ENCODE data around the gene RBMS3. TPM values are rescaled to one million over a fixed set of nuclear protein-coding genes. Genes with fewer than 3 reads are reported as not detected.
A peak's percentile ranks its signal among the peaks of the same experiment; 100 is the strongest.

RBMS3 gene
- total RNA-seq, 1 donor from 2014 or later, result 33.0 TPM

- Histone ChIP-seq H3K9ac (ENCODE audit: low read length) (no peak overlapping the region), H3K4me1 (ENCODE audit: insufficient read depth, low read length) (peaks cover 15% of the 10 kb centered on the region), H3K79me2 (ENCODE audit: insufficient read depth, low read length) (no peaks in the 10 kb centered on the region), H4K20me1 (ENCODE audit: insufficient read depth, low read length) (no peaks in the 10 kb centered on the region), H3K36me3 (ENCODE audit: insufficient read depth, low read length) (no peaks in the 10 kb centered on the region), H3K27me3 (ENCODE audit: insufficient read depth, low read length) (no peaks in the 10 kb centered on the region), H3K27ac (ENCODE audit: low read depth, low read length) (no peak overlapping the region), H3K4me2 (ENCODE audit: low read length) (peak overlapping the region; percentile 26), H3K4me3 (ENCODE audit: insufficient read depth, low read depth, low read length) (no peak overlapping the region), H3K9me3 (ENCODE audit: insufficient read depth, low read depth, low read length) (no peaks in the 10 kb centered on the region), H2AFZ (ENCODE audit: low read depth, low read length) (no peak overlapping the region)
- DNase-seq (ENCODE audit: low read depth), result peak; percentile 64
- Mint-ChIP-seq H3K9me3 (ENCODE audit: unreplicated experiment) (no peaks in the 10 kb centered on the region), H3K27ac (ENCODE audit: unreplicated experiment) (no peak overlapping the region), H3K4me1 (ENCODE audit: low read depth, unreplicated experiment) (peaks cover 31% of the 10 kb centered on the region), H3K27me3 (ENCODE audit: low read depth, unreplicated experiment) (no peaks in the 10 kb centered on the region), H3K4me3 (ENCODE audit: unreplicated experiment) (no peak overlapping the region), H3K36me3 (ENCODE audit: low read depth, unreplicated experiment) (peaks cover 8% of the 10 kb centered on the region)
- TF ChIP-seq EZH2 (IDR thresholded peaks at IDR 0.05; ENCODE audit: insufficient read depth, low read length), result no peak
- TF ChIP-seq CTCF (IDR thresholded peaks at IDR 0.05; ENCODE audit: insufficient read depth, low read depth, low read length), result no peak
- FAIRE-seq, result peak; percentile 73
Observed at GRCh38 chr3:29764041-29764440, 483.2 kb downstream of the RBMS3 start.

- Histone ChIP-seq H4K20me1 (ENCODE audit: insufficient read depth, low read length) (no peaks in the 10 kb centered on the region), H3K36me3 (ENCODE audit: insufficient read depth, low read length) (no peaks in the 10 kb centered on the region), H3K79me2 (ENCODE audit: insufficient read depth, low read length) (no peaks in the 10 kb centered on the region), H3K4me1 (ENCODE audit: insufficient read depth, low read length) (peaks cover 9% of the 10 kb centered on the region), H3K4me3 (ENCODE audit: insufficient read depth, low read depth, low read length) (no peak overlapping the region), H3K27ac (ENCODE audit: low read depth, low read length) (no peak overlapping the region), H3K9ac (ENCODE audit: low read length) (no peak overlapping the region), H3K27me3 (ENCODE audit: insufficient read depth, low read length) (no peaks in the 10 kb centered on the region), H3K4me2 (ENCODE audit: low read length) (no peak overlapping the region), H2AFZ (ENCODE audit: low read depth, low read length) (no peak overlapping the region), H3K9me3 (ENCODE audit: insufficient read depth, low read depth, low read length) (no peaks in the 10 kb centered on the region)
- DNase-seq (ENCODE audit: low read depth) (peak; percentile 72), FAIRE-seq (peak; percentile 88)
- Mint-ChIP-seq H3K4me3 (ENCODE audit: unreplicated experiment) (no peak overlapping the region), H3K4me1 (ENCODE audit: low read depth, unreplicated experiment) (peaks cover 24% of the 10 kb centered on the region), H3K27ac (ENCODE audit: unreplicated experiment) (no peak overlapping the region), H3K27me3 (ENCODE audit: low read depth, unreplicated experiment) (no peaks in the 10 kb centered on the region), H3K36me3 (ENCODE audit: low read depth, unreplicated experiment) (peaks cover 8% of the 10 kb centered on the region), H3K9me3 (ENCODE audit: unreplicated experiment) (no peaks in the 10 kb centered on the region)
- TF ChIP-seq EZH2 (IDR thresholded peaks at IDR 0.05; ENCODE audit: insufficient read depth, low read length), result no peak
- peak; percentile 57 for TF ChIP-seq CTCF (IDR thresholded peaks at IDR 0.05; ENCODE audit: insufficient read depth, low read depth, low read length)
Observed at GRCh38 chr3:29764603-29765254, 483.9 kb downstream of the RBMS3 start.

GRCh38 chr3:29771602-29772001, 490.7 kb downstream of the RBMS3 start:
- no peaks in the 10 kb centered on the region for H3K79me2 ChIP-seq (ENCODE audit: insufficient read depth, low read length)
- no peaks in the 10 kb centered on the region for H3K27me3 ChIP-seq (ENCODE audit: insufficient read depth, low read length)
- DNase-seq (ENCODE audit: low read depth) (no peak), FAIRE-seq (no peak)
- no peak overlapping the region for H2AFZ ChIP-seq (ENCODE audit: low read depth, low read length)
- H3K36me3 ChIP-seq (ENCODE audit: insufficient read depth, low read length), result no peaks in the 10 kb centered on the region
- peaks cover 8% of the 10 kb centered on the region for H3K36me3 Mint-ChIP-seq (ENCODE audit: low read depth, unreplicated experiment)
- H3K9me3 ChIP-seq (ENCODE audit: insufficient read depth, low read depth, low read length), result no peaks in the 10 kb centered on the region
- H4K20me1 ChIP-seq (ENCODE audit: insufficient read depth, low read length), result no peaks in the 10 kb centered on the region
- no peaks in the 10 kb centered on the region for H3K4me1 ChIP-seq (ENCODE audit: insufficient read depth, low read length)
- peaks cover 10% of the 10 kb centered on the region for H3K4me1 Mint-ChIP-seq (ENCODE audit: low read depth, unreplicated experiment)
- H3K27me3 Mint-ChIP-seq (ENCODE audit: low read depth, unreplicated experiment), result no peaks in the 10 kb centered on the region
- no peak for TF ChIP-seq EZH2 (IDR thresholded peaks at IDR 0.05; ENCODE audit: insufficient read depth, low read length)
- TF ChIP-seq CTCF (IDR thresholded peaks at IDR 0.05; ENCODE audit: insufficient read depth, low read depth, low read length), result no peak
- no peak overlapping the region for H3K4me2 ChIP-seq (ENCODE audit: low read length)
- H3K9me3 Mint-ChIP-seq (ENCODE audit: unreplicated experiment), result no peaks in the 10 kb centered on the region
- H3K4me3 Mint-ChIP-seq (ENCODE audit: unreplicated experiment), result no peak overlapping the region
- H3K9ac ChIP-seq (ENCODE audit: low read length), result no peak overlapping the region
- H3K4me3 ChIP-seq (ENCODE audit: insufficient read depth, low read depth, low read length), result no peak overlapping the region
- no peak overlapping the region for H3K27ac ChIP-seq (ENCODE audit: low read depth, low read length)
- H3K27ac Mint-ChIP-seq (ENCODE audit: unreplicated experiment), result no peak overlapping the region
